GM19043 (cell line): Measurements from ENCODE around the gene NRXN3.

Source experiments
- ATAC-seq: cut with Tn5 transposase; IDR thresholded peaks from one replicate; pipeline ENCODE4 v1.9.1; 2021; ENCODE audit warnings: low read depth; ENCODE audit not compliant: unreplicated experiment

Gene NRXN3

DNA sequence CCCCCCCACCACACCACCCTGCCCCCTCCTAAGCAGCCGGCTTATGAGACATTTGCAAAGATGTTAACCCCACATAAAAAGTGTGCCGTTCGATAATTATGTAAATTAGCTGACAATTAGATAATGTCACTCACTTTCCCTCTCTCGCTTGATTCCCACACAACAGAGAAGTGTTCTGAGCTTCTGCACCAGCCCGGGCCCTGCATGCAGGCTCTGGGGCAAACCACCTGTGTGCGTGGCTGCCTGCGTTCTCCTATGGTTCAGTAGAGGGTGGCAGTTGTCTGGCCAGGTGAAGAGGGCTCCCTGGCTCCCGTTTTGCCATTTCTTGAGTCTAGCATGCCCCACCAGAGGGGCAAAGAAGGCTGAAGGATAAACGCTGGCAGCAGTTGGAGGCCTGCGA lies 68.0 kb downstream of the NRXN3 start:
- no peak for ATAC-seq

DNA sequence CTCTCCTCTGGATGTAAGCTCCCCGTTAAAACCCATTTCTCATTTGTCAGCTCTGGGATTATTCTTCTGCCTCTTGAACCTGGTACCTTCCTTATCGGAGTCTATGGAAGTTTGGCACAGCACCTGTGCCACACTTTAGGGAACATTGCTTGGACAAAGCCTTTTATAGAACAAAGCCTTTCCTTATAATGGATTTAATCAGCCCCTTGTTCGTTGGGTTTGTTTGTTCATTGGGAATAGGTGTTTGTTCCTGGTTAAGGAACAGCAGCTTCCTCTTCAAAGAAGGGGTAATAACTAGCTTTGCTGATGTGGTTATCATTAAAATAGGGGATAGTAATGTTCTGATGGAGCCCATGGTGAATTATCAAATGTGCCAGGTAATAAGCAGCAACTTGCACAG lies 70.4 kb downstream of the NRXN3 start:
- no peak for ATAC-seq

DNA sequence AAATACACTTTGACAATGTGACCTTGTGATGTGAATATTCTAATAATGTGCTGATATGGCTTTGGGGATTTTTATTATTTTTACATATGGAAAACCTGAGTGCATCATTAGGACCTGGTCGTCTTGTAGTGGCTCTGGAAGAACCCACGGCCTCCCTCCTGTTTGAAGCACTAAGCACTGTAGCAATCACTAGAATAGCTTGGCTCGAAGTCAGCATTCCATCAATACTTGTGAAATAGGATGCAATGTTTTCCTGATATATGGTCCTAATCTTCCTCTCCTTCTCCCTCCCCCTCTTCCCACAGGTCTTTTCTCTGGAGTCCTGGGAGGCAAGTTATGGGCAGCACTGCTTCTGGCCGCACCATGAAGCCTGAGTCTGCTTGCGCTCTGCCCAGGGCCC lies 71.9 kb downstream of the NRXN3 start:
- no peak for ATAC-seq

- no peak for ATAC-seq
Measured at GRCh38 chr14:78243187-78243586, 73.0 kb downstream of the NRXN3 start.

- no peak for ATAC-seq
Measured at GRCh38 chr14:78245238-78245637, 75.1 kb downstream of the NRXN3 start.

DNA sequence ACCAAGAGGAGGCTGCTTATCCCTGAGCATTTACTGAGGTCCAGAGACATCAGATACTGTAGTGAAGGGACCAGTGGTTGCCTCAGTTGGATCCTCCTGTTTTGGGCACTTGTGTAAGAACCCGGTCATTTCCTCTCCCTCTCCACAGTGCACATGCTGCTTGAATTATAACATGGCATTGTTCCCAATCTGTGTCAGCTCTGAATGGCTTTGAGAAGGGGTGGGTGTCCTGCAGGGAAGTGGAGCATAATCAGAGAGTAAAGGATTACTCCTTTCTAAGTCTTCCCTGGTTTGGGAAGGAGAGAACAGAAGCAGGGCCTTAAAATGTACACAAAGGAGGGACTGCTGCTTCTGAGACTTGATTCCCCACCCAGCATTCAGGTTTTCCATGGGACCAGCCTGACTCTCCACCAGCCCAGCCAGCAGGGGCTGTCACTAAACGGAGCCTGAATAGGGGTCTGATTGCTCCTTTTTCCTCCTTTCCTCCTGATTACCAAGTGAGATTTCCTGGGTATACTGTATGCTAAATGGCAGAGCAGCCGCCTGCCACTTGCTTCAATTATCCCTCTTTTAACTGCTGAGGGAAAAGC lies 78.4 kb downstream of the NRXN3 start:
- ATAC-seq = no peak

GRCh38 chr14:78251308-78251707 lies 81.1 kb downstream of the NRXN3 start:
- no peak for ATAC-seq

GRCh38 chr14:78253986-78254385 lies 83.8 kb downstream of the NRXN3 start:
- no peak for ATAC-seq

- no peak for ATAC-seq
Measured at GRCh38 chr14:78254911-78255461, 84.8 kb downstream of the NRXN3 start.

DNA sequence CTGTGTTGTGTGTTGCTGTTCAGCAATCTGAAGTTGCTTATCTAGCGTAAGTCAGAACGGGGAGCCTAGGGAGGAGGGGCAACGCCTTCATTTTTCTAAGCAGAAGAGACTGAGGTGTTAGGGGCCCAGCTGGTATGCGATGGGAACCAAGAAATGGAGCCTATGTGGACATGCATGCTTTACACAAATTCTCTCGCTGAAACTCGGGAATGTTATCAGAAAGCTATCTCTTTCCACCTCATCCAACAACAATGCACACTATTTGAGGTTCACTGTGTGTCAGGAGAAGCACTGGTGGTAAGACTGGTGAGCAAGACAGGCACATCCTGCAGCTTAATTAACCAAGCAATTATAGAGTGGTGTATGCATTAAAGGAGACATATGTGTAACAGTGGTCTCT lies 89.7 kb downstream of the NRXN3 start:
- ATAC-seq = no peak

- no peak for ATAC-seq
Measured at GRCh38 chr14:78278464-78279250, 108.5 kb downstream of the NRXN3 start.

DNA sequence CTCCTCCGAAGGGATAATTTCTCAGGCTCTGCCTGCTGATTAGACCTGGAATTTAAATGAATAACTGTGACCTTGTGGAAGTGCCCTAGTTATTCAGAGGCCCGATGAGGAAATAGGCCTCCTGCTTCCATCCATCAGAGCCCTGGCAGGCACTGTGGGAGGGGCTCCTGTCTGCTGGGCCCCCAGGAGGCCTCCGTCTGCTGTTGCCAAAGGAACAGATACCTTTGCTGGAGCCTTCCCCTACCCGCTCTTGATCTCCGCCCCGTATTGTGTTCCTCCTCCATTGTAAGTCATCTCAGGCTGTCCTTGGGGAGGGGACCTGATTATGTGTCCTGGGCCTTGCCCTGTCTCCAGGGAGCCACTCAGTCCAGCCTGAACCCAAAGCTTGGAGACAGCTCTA lies 112.3 kb downstream of the NRXN3 start:
- ATAC-seq = no peak

DNA sequence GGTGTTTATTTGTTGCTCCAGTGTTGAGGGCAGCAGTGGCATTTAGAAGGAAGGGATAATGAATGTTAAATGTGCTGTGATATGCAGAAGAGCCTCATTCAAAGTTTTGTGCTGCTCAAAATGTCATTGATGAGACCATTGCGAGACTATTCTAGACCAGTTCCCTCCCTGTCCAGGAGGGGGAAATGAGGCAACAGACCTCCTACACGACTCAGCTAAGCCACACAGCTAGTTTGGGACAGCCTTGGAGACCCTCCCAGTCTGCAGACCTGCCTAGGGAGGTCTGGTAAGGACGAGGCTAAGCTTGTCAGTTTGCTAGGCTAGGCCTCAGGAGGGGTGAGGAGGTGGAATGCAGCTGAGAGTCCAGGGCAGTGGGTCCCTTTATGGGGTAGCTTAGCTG lies 116.0 kb downstream of the NRXN3 start:
- ATAC-seq = no peak

GRCh38 chr14:78292003-78292402 lies 121.8 kb downstream of the NRXN3 start:
- ATAC-seq = peak; percentile 90

DNA sequence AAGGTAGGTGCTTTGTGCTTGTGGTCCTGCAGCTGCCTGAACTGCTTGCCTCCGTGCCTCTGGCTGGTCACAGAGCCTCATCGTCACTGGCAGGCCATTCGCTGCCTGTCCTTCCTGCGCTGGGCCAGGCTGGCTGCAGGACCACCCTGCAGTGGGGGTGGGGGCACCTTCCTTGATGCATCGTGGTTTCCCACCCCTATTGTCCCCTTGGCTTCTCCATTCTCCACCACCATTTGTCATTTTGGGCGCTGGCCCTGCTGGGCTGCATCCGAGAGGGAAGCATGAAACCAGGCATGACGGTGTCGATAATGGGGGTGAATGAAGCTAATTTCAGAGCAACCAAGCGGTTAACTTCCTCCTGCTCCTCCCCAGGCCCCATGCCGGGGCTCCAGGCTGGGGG lies 127.7 kb downstream of the NRXN3 start:
- ATAC-seq = no peak

GRCh38 chr14:78298298-78298697 lies 128.1 kb downstream of the NRXN3 start:
- no peak for ATAC-seq

- no peak for ATAC-seq
Measured at GRCh38 chr14:78302841-78303240, 132.7 kb downstream of the NRXN3 start.

- no peak for ATAC-seq
Measured at GRCh38 chr14:78307671-78308070, 137.5 kb downstream of the NRXN3 start.

DNA sequence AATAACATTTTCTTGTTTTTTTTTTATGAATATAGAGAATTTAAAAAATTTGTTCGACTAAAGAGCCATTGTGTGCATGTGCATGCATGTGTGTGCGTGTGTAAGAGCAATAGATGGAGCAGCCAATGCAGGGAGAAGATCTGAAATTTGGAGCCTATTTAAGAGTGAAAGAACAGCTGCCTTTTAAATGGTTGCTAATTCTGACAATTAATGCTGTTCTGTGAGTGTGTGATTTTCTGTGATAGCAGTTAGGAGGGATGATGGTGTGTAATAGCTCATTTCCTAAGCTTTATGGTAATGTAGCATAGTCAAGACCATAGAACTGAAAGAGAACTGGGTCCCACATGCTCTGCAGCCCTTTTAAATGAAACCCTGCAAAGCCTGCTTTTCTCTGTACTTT lies 137.9 kb downstream of the NRXN3 start:
- ATAC-seq = no peak

- no peak for ATAC-seq
Measured at GRCh38 chr14:78310272-78310671, 140.1 kb downstream of the NRXN3 start.

GRCh38 chr14:78313499-78313898 lies 143.3 kb downstream of the NRXN3 start:
- no peak for ATAC-seq

DNA sequence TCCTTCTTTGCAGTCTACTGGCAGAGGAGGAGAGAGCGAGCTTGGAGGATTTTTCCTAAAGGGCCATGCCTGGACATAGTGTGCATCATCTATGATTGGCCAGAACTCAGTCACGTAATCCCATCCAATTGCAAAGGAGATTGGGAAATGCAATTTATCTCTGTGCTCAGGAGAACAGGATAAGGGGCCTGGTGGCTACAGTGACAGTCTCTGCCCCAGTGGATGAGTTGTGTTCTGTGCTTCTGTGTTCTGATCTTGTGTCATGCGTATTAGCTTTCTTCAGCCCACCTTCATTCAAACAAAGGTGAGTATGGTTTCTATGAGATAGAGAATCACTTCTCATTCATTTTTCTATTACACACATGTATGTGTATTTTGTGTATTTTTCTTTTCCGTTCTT lies 144.3 kb downstream of the NRXN3 start:
- no peak for ATAC-seq
